NCI-H1105 treated with DMSO at 0.1 percent for 48 hours (cell line): ENCODE results near the gene NFIX.

Experiments used
- DNase-seq: peaks from one replicate; lab custom pipeline; 2025; lab: John Stamatoyannopoulos, UW

NFIX gene

DNA sequence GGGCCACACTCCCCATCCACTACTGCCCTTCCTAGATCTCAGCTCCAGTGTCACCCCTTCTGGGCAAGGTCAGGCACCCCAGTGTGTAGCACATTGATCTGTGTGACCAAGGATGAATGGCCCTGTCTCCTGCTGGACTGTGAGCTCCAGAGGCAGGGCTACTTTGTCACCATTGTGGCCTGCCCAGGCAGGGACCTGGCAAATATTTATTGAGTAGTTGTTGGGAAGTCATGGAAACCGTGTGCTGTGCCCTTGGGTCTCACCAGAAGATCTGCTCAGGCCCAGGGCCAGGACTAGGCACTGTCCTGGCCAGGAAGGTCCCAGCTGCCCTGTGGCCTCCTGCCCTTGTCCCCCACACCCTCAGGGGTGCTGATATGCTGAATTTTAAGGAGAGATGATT is 133.3 kb downstream of the NFIX start:
- no peak for DNase-seq

DNA sequence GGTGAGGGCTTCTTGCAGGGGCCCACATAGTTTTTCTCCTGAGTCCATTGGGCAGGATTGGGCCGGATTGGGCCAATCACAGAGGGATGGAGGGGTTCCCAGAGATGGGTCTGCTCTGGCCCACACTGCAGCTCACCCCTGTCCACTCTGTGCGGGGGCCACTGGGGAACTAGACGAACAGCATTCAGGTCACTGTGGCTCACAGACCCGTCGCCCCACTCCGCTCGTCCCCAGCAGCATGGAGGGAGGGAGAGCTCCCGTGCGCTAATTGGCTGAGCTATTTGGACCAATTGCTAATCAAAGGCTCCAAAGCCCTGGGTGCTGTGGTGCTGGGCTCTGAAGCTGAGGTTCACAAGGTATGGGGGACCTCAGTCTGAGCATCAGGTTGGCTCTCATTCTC is 134.1 kb downstream of the NFIX start:
- DNase-seq: no peak

- DNase-seq: no peak
These were observed 135.7 kb downstream of the NFIX start for GRCh38 chr19:13130886-13131490.

DNA sequence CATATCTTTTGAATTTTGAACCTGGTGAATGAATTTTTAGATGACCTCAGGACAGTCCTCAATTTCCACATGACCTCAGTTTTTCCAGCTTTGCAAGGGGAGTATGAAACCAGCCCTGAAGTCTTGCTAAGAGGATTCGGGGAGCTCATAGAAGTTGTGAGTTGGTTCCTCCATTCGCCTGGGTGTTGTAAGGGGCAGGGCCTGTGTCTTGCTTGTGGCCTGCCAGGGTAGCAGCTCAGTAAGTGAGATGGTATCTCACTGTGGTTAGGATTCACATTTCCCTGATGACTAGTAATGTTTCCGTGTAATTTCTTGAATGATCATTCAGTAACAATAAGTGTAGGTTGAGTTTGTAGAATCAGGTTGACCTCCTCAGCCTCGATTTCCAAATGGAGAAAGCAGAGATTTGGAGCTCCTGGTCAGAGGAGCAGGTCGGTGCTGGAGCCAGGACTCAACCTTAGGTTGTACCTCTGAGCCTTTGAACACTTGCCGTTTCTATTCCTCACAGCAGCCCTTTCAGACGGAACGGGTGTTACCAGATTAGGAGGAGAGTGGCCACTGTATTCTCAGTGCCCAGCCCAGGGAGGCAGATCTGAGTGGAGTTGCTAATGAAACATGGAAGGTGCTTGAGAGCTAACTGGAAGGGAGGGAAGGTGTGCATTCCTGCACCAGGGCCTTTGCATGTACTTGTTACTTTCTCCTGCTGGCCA is 137.4 kb downstream of the NFIX start:
- DNase-seq: no peak

DNA sequence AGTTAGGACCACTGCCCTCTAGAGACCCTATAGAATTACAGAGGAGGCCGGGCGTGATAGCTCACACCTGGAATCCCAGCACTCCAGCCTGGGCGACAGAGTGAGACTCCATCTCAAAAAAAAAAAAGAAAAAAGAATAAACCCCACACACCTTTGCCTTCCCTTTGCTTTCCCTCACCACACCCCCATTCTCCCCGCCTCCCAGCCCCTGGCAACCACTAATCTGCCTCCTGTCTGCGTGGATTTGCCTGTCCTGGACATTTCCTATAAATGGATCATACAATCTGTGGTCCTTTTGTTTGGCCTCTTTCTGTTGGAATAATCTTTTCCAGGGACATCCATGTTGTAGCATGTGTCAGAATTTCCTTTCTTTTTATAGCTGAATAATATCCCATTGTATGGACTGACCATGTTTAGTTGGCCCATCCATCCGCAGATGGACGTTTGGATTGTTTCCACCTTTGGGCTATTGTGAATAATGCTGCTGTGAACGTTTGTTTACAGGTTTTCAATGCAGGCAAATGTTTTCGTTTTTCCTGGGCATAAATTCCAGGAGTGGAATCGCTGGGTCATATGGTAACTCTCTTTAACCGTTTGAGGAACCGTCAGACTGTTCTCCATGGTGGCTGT is 138.1 kb downstream of the NFIX start:
- no peak for DNase-seq

DNA sequence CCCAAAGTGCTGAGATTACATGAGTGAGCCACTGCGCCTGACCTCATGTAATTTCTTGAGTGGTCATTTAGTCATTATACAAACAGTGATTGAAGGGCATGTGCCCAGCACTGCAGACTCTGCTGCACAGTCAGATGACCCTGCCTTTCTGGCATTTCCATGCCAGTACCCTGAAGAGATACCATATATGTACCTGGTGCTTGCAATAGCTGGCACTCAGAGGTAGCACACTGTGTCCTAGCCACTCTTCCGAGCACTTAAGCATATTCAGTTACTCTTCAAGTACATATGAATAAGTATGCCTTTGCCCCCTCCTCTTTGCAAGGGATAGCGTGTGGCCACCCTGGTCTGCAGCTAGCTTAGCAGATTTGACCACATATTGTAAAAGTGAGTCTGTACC is 139.4 kb downstream of the NFIX start:
- no peak for DNase-seq

GRCh38 chr19:13135068-13136062 is 140.1 kb downstream of the NFIX start:
- no peak for DNase-seq

DNA sequence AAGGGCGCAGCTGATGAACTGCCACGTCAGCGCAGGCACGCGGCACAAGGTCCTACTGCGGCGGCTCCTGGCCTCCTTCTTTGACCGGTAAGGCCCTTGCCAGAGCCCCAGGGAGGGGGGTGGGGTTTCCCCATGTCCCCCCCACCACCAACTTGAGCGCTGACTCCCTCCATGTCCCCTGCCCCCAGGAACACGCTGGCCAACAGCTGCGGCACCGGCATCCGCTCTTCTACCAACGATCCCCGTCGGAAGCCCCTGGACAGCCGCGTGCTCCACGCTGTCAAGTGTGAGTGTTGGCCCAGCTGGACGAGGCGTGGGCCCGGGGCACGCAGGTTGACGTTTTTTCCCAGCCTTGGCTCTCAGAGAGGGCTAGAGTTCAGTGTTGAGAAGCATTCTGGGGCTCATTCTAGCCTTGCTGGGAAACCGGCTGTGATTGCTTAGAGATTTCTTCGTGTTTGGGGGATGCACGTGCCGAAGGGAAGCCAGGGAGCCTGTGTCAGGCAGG is 142.1 kb downstream of the NFIX start:
- DNase-seq: no peak

- DNase-seq: no peak
These were observed 143.1 kb downstream of the NFIX start for GRCh38 chr19:13138171-13138915.

GRCh38 chr19:13138916-13139198 is 143.6 kb downstream of the NFIX start:
- no peak for DNase-seq

DNA sequence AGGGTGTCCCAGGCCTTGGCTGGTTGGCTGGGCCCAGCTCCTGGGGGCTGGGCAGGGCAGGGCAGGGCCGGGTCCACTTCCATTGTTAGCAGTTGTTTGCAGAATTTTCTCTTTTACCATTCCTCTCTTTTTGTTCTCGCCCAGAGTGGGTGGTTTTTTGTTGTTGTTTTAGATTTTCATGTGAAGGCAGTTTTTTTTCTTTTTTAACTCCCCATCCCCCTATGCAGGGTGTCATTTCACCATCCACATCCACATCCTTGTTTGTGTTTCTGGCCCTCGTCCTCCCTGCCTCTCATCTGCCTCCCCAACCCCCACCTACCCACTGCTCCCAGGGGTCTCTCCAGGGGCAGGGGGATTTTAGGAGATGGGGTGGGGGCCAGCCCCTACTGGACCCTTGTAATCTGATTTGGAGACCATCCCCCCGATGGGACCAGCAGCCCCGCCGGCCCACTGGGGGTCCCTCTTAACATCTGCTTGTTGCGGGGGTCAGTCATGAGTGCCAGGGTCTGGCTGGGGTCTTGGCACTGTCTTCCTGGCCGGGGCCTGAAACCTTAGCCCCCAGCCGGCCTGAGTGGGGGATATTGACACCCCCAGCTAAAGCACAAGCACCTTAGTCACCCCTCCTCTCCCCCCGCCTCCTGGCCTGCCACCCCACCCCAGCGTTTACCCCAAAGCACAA is 144.5 kb downstream of the NFIX start:
- no peak for DNase-seq

DNA sequence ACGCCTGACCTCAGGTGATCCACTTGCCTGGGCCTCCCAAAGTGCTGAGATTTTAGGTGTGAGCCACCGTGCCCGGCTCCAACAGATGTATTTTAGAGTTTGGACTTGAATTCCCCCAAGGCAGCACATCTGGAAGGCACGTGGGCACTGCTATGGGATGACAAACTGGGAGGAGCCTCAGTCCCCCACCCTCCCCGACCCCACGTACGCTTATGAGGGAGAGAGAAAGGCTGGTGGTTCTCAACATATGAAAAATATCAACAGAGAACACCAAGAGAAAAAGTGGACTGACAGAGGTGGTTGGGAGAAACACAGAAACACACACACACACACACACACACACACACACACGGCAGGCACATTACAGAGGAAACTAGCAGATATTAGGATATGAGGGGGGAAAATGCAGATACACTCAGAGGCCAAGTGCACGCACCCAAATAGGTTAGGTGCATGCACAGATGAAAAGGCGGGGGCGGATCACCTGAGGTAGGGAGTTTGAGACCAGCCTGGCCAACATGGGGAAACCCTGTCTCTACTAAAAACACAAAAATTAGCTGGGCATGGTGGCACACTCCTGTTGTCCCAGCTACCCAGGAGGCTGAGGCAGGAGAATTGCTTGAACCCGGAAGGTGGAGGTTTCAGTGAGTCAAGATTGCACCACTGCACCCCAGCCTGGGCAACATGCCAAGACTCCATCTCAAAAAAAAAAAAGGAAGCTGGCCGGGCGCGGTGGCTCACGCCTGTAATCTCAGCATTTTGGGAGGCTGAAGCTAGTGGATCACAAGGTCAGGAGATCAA is 151.7 kb downstream of the NFIX start:
- no peak for DNase-seq
